NCI-H1417 (cell line): ENCODE measurements around the gene LILRA2.
"Not testable (repeated sequence)": the region's sequence is repeated elsewhere in the genome, so short reads cannot be mapped to it uniquely, and the experiment has no call there.

Experiments
- DNase-seq, 3 experiments: peaks; one replicate each; lab custom pipeline; 2025; lab: John Stamatoyannopoulos, UW

LILRA2 gene

DNA sequence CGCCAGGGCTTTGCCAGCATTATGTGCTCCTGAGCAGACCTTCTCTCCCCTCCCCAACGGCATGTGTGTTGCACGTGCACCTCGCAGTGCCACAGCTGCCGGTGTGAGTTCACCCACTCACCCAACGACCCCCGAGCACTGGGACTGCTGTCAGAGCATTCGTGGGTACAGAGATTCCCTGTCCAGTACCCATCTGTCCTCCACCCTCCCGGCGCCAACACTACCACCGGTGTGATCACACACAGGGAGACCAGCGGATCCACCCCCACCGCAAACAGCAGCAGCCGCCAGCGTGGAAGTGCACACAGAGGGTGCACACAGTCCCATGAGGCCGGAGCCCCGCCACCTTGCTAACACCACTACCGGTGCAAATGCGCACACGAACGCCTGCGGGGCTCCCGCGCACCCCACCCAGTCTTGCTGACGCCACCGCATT, 35.8 kb downstream of the LILRA2 start:
- DNase-seq = no peak

DNA sequence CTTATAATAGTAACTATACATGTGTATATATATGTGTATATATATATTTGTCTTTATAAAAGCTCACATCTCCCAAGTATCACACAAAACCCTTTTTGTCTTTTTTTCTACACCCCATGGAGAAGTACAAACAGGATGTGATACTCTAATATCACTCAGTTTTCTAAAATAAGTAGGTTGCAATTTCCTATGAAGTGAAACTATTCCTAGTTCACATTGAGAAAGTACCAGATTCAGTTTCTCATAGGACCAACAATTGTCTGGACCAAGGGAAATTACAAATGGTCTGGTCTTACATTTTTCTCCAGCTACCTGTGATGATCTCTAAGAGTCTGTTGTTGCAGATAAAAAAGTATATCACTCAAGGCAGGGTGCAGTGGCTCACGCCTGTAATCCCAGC, 38.8 kb downstream of the LILRA2 start:
- no peak for DNase-seq

DNA sequence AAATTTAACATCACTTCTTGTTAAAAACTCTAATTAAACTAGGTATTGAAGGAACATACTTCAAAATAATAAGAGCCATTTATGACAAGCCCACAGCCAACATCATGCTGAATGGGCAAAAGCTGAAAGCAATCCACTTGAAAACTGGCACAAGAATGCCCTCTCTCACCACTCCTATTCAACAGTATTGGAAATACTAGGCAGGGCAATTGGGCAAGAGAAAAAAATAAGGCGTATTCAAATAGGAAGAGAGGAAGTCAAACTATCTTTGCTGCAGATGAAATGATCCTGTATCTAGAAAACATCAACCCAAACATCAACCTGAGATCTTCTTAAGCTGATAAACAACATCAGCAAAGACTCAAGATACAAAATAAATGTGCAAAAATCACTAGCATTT, 41.1 kb downstream of the LILRA2 start:
- no peak for DNase-seq

DNA sequence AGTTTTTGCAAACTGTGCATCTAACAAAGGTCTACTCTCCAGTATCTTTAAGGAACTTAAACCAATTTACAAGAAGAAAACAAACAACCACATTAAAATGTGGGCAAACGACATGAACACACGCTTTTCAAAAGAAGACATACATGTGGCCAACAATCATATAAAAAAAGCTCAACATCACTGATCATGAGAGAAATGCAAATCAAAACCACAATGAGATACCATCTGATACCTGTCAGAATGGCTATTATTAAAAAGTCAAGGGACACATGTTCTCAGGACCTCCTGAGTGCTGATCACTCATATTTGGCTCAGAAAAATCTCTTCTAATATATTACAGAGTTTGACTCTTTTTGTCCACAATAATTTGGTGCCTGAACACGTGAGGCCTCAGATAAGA, 42.5 kb downstream of the LILRA2 start:
- DNase-seq = no peak

DNA sequence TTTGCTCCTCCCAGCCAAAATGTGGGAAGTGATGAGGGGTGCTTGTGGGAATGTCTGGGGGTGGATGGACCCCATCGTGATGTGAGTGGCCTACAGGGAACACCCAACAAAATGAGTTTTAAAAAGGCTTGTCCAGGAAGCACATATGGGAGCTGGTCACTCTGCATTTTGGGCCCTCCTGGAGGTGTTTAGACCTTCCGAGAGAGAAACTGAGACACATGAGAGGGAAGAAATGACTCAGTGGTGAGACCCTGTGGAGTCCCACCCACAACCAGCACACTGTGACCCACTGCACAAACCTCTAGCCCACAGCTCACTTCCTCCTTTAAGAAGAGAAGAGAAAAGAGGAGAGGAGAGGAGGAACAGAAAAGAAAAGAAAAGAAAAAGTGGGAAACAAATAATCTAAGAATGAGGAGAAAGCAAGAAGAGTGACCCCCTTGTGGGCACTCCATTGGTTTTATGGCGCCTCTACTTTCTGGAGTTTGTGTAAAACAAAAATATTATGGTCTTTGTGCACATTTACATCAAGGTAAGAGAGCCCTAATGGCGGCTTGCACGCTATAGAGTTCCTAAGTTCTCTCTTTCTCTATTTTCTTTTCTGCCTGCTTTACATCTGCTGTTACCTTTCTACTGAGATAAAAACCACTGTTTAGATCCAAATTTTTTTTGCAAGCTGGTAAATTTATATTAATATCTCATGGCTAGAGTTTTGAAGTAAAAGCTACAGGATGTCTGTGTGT, 43.4 kb downstream of the LILRA2 start:
- no peak for DNase-seq

DNA sequence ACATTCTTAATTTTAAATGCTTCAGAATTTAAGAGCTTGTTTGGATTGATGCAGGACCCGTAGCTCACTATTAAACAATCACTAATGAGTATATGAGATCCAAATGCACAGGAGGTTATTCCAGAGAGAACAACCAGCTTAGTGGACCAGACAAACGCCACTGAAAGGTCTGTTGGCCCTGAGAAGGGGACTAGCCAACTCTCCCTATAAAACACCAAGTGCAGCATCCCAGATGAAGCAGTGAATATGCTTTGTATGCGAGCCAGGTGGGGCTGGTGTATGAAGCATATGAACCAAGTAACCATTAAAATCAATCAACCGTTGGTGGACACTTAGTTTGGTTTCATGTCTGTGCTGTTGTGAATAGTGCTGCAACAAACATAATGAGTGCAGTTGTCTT, 46.9 kb downstream of the LILRA2 start:
- DNase-seq = no peak

DNA sequence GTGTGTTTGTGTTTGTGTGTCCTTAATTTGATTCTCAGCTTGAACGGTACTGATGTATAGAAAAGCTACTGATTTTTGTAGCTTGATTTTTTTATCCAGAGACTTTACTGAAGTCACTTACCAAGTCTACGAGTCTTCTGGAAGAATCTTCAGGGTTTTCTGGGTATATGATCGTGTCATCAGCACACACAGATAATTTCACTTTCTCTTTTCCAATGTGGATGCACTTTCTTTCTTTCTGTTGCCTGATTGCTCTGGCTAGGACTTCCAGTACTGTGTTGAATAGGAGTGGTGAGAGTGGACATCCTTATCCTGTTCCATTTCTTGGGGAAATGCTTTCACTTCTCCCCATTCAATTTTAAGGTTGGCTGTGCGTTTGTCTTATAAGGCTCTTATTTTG, 48.8 kb downstream of the LILRA2 start:
- DNase-seq = no peak

DNA sequence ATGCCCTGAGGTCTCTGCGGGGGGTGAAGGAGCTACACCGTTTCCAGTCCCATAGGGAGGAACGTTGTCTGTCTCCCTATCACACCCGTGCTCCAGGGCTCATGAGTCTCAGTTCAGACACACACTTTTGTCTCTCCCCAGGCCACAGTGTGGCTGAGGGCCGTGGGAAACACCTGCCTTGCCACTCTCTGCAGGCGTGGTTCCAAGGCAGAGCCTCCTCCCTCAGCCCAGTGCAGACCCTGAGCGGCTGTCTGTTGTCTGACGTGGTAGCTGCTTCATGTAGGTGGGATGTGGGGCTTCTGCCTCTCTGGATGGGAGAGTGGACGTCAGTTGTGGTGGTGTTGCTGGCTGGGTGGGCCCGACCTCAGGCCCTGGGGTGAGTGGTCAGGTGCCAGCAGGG, 50.6 kb downstream of the LILRA2 start:
- DNase-seq = not testable (repeated sequence)

DNA sequence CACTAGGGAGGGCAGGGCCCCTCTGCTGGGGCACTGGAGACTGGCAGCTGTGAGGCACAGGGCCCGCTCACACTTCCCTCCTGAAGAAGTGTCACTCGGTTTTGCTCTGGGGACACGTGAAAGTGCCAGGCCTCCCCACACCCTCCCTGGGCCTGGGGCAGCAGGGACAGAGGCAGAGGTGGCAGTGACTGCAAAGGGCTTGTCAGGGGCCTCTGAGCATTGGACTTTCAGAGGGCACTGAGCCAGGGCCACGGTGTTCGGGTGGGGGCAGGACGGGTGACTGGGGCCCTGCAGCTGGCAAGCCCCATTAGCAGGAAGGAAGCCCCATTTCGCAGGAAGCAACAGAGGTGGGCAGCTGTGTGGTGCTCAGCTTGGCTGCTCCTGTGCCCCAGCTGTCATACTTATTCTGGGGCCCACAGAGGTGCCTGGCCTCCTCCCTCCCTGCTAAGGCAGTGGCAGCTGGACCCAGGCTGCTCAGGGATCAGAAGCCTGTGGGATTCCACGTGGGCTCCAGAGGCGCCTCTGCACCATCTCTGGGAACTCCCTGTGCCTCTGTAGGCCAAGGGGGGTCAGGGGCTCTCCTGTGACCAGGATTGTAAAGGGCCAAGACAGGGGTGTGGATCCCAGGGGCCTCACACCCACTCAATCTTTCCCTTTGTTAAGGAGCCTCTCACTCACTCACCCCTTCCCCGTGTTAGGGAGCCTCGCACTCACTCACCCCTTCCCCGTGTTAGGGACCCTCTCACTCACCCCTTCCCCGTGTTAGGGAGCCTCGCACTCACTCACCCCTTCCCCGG, 51.5 kb downstream of the LILRA2 start:
- DNase-seq = not testable (repeated sequence)

DNA sequence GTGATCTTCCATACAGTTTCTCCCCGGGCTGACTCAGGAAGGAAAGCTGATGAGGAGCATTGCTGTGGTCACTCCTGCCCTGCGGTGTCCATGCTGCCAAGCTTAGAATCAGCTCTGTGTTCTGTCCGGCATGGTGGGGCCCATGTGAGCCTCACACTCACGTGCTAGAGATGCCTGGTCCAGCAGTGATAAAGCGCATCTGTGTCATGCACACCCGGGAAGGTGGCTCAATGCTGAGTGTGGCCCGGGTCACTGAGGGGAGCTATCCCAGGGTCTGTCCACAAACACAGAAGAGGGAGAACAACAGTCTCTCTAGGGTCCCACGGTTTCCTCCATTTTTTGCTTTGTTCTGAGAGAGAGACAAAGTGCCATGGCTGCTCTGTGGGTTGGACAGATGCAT, 53.2 kb downstream of the LILRA2 start:
- DNase-seq = no peak

DNA sequence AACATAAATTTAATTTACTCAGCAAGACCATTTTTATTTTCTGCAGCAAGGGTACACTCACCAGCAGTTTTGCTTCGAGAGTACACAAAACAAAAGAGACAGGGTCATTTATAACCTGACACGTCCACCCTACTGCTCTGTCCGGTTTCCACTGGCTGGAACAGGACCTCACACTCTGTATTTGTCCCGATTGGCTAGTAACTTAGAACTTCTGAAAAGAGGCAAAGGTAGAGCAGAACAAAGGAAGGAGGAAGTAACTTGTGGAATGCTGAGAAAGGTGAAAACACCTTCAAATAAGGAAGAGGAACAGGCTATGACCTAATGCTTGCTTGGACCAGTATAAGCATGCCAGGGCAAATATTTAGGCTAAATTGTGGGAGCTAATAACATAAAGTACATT, 54.3 kb downstream of the LILRA2 start:
- DNase-seq = not testable (repeated sequence)

DNA sequence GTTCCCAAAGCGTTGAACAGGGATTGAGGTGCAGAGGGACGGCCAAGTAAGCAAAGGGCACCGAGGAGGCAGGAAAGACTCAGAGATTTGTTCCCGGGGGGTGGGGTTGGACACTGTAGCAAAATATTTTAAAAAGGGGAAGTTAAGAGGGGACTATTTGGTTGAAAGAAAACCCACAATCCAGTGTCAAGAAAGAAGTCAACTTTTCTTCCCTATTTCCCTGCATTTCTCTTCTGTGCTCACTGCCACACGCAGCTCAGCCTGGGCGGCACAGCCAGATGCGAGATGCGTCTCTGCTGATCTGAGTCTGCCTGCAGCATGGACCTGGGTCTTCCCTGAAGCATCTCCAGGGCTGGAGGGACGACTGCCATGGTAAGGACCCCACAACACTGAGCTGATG, 56.7 kb downstream of the LILRA2 start, which contains the start of gene LILRB1:
Gene LILRB1, plus strand, starts transcription at position 223 of the 400 bp plus-strand sequence. CDS start 590 bp downstream, outside the sequence.
- not testable (repeated sequence) for DNase-seq

DNA sequence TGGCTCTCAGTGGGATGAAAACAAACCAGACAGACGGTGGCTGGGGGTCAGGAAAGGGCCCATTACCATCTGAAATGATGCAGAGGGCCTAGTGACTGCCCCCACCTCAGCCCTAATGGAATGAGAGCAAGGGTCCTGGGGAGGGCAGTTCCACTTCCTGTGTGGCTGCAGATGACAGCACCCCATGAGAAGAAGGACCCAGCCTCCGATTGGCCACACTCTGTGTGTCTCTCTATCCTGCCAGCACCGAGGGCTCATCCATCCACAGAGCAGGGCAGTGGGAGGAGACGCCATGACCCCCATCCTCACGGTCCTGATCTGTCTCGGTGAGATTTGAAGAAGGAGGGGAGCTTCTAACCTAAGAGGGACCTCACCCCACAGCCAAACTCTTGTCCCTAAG, 57.2 kb downstream of the LILRA2 start:
- DNase-seq = no peak

DNA sequence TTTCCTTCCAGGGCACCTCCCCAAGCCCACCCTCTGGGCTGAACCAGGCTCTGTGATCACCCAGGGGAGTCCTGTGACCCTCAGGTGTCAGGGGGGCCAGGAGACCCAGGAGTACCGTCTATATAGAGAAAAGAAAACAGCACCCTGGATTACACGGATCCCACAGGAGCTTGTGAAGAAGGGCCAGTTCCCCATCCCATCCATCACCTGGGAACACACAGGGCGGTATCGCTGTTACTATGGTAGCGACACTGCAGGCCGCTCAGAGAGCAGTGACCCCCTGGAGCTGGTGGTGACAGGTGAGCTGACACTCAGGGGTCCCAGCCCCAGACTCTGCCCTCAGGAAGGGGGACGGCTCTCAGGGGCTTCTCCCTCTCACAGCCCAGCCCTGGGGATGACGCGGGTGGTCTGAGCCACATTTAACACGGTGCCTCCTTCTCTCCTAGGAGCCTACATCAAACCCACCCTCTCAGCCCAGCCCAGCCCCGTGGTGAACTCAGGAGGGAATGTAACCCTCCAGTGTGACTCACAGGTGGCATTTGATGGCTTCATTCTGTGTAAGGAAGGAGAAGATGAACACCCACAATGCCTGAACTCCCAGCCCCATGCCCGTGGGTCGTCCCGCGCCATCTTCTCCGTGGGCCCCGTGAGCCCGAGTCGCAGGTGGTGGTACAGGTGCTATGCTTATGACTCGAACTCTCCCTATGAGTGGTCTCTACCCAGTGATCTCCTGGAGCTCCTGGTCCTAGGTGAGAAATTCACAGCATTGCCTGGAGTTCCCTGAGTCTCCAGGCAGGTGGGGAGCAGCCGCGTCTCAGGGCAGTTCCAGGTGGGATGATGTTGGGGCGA, 58.1 kb downstream of the LILRA2 start:
- peak in 1 of 3 experiments; percentile 5 for DNase-seq

DNA sequence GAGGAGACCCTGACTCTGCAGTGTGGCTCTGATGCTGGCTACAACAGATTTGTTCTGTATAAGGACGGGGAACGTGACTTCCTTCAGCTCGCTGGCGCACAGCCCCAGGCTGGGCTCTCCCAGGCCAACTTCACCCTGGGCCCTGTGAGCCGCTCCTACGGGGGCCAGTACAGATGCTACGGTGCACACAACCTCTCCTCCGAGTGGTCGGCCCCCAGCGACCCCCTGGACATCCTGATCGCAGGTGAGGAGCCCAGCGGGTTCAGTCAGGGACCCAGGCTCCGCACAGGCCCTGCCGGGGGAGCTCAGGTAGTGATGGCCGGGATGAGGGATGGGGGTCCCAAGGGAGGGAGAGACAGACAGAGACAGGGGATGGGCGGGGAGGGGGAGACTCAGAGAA, 58.9 kb downstream of the LILRA2 start:
- DNase-seq = not testable (repeated sequence)

DNA sequence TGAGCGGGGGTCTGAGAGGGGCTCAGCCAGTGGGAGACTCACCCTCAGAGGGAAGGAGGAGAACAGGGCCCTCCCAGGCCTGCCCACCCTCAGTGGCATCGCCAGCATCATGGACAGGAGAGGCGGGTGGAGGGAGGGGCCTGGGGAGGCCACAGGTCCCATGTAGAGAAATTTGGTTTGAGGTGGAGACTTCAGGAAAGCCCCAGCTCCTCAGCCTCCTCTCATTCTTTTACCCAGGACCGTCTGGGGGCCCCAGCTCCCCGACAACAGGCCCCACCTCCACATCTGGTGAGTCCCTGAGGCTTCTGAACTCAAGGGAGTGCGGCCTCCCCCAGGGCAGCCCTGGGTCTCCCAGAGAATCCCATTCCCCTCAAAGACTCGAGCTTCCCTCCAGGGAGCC, 59.8 kb downstream of the LILRA2 start:
- no peak for DNase-seq

DNA sequence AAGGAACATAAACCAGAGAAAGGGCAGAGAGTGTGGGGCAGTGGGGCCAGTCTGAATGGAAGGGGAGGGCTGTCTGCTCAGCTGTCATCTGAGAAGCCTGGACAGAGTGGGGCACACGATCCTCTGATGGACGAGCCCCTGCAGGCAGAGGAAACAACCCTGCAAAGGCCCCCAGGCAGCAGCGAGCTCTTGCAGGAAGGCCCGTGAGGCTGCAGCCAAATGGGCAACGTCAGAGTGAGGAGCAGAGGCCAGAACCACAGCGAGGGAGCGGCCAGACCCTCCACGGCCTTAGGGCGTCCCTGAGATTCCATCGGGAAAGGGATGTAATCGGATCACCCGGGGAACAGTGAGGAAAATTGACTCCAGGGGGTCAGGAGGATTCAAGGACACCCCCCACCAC, 62.5 kb downstream of the LILRA2 start:
- not testable (repeated sequence) for DNase-seq

DNA sequence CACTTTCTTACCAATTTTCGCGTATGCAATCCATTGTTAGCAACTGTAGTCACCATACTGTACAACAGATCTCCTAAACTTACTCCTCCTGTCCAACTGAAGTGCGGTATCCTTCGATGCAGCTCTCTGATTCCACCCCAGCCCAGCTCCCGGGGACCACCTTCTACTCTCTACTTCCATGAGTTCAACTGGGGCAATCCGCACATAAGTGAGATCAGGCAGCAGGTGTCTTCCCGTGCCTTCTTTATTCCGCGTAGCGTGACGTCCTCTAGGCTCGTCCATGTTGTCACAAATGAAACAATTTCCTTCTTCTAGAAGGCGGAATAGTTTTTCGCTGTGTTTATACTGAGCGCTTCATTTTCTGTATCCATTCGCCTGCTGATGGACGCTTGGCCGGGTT, 65.1 kb downstream of the LILRA2 start:
- DNase-seq = no peak
